GM12801 (cell line): ENCODE results near the gene CALD1.

Experiments used
- TF ChIP-seq, protein P1 (sequence below): IDR thresholded peaks from one replicate; pipeline ENCODE4 v1.5.1; 2011; ENCODE audit warnings: control low read depth; ENCODE audit not compliant: insufficient read length; ENCODE audit errors: extremely low read depth

The CALD1 gene

DNA sequence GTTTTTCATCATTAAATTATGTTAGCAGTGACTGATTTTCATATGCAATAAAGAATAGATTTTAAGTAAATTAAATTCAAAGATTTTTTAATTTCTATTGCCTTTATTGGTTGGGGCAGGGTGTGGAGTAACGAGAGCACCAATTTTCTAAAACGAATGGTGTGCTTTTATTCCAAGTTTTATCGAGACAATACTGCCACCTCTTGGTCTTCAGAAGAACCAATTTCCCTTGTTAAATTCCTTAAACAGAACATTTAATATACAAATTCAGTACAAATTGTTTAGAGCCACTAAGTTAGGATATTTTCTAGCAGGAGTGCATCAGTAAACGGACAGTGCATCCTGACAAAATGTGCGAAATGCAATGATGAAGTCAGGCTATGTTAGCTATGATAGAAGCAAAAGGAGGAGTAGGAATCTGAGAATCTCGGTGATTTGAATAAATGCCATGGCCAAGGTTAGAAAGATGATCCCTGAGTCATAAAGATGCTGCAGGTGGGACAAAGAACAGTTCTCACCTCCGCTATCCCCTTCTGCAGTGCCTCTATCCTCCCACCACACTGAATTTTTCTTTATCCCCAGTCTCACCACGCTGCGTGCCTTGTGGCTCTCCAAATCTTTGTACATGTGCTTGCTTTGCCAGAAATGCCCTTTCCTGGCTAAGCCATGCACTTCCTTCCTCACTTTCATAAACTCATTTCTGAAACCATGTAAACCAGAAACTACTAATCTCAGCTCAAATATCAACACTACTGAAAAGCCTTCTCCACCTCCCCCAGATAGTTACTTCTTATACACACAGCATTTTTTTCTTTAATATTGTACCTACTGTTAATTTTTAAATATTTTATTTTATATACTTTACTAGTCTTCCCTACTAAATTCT is 175.0 kb downstream of the CALD1 start:
- TF ChIP-seq, protein P1, sequence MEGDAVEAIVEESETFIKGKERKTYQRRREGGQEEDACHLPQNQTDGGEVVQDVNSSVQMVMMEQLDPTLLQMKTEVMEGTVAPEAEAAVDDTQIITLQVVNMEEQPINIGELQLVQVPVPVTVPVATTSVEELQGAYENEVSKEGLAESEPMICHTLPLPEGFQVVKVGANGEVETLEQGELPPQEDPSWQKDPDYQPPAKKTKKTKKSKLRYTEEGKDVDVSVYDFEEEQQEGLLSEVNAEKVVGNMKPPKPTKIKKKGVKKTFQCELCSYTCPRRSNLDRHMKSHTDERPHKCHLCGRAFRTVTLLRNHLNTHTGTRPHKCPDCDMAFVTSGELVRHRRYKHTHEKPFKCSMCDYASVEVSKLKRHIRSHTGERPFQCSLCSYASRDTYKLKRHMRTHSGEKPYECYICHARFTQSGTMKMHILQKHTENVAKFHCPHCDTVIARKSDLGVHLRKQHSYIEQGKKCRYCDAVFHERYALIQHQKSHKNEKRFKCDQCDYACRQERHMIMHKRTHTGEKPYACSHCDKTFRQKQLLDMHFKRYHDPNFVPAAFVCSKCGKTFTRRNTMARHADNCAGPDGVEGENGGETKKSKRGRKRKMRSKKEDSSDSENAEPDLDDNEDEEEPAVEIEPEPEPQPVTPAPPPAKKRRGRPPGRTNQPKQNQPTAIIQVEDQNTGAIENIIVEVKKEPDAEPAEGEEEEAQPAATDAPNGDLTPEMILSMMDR = no peak

DNA sequence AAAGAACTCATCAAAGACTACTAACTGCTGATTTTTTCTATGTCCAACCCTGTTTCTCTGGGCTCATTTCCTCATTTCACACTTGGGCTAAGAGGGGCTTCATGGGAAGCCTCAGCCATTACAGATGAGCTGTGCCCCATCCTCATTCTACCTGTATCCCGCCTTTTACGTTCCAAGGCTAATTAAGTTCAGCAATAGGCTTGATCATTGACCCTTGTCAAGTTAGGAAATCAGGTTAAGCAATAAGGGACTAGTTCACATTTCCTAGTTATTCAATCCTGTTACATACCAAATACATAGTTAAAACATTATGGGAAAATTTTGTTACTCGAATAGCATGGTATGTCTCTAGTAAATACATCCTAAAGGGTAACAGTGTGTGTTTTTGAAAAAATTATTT is 177.6 kb downstream of the CALD1 start:
- TF ChIP-seq, protein P1 = no peak

DNA sequence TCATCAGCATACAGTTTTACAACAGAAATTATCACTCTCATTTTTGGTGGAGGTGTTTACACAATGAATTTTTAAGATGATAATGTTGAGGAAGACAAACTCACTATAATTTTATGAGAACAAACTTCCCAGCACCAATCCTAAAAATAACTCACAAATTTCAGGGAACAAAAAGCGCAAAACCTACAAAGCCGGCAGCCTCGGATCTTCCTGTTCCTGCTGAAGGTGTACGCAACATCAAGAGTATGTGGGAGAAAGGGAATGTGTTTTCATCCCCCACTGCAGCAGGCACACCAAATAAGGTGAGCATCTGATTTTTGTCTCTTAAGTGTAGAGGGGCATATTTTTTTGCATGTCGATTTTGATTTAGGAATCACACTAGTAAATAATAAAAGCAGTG is 180.4 kb downstream of the CALD1 start:
- TF ChIP-seq, protein P1 = no peak

DNA sequence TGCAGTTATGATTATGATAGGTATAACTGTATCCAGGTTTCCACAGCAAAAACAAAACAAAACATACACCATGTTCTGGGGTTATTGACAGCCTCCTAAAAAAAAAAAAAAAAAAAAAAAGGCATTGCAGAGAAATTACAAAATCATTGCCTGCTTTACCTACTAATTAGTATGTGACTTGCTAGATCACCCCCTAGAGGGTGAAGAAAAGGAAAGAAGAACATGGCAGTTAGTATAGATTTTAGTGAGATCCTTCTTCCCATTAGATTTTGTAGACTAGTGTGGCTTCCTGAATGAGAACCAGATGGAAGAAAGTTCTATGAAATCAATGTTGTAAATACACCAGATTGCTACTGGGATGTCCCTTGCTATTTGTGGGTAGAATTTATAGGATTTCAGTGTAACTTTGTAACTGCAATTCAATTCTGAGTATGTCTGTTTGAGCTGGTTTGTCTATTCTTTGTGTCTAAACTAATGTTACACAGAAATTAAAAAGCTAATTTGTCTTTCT is 182.9 kb downstream of the CALD1 start:
- TF ChIP-seq, protein P1 = no peak

DNA sequence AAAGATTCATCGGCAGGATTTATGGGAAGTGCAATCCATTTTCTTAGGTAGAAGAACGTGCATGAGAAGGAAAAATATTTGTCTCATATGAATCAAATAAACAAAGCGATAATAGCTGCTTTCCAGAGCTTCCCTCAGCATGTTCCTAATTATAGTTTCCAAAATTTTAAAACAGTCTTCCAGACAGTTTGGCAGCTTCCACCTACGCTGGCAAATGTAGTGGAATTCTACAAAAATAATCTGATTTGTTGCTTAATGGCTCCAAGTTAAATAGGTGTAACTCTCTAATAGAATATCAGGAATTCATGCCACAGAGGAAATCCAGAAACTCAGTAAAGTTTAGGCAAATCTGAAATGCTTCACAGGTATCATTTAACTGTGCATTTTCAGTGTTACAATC is 183.6 kb downstream of the CALD1 start:
- TF ChIP-seq, protein P1 = no peak

DNA sequence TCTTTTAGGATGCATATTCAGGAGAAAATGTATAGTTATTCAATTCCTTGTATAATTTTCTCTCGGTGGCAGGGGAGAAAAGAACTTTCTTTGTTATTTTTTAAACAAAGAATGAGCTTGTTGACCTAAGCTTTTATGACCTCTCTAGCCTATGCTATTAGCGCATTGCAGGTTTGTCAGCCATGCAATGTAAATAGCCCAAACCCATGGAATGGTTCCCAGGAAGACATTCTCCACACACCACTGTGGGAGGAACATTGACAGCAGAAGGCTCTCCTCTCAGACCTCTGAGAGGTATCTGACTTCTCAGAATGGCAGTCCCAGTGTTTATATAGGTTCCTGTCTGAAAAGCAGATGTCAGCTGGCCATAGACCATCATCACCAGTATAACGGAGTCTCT is 187.3 kb downstream of the CALD1 start:
- TF ChIP-seq, protein P1 = no peak

DNA sequence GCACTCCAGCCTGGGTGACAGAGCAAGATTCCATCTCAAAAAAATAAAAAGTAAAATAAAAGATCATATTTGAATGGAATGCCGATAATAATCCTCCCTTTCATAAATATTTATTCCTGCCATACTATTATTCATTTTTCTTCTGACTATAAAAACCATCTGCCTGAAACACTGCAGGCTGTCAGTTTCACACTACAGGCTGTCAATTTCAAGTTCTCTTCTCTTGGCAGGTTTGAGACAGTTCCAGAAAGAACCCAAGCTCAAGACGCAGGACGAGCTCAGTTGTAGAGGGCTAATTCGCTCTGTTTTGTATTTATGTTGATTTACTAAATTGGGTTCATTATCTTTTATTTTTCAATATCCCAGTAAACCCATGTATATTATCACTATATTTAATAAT is 188.7 kb downstream of the CALD1 start:
- TF ChIP-seq, protein P1 = no peak
